Right atrium auricular region (tissue), 2 donors: ENCODE measurements around the gene MT1E. TPM values are rescaled to one million over a fixed set of nuclear protein-coding genes. Genes with fewer than 3 reads are reported as not detected.
A peak's percentile ranks its signal among the peaks of the same experiment; 100 is the strongest.

ENCODE experiments used
- DNase-seq: peaks from one replicate; pipeline ENCODE4 v3.0.0-alpha.2; 2019; ENCODE audit warnings: low spot score
- H3K27ac ChIP-seq, 2 donors: fragments of 200-600 bp; sonication (generic); 1 replicate in 1 of 2; 2 replicates in 1 of 2; pipeline ENCODE4 v1.5.1; 2016 to 2019
- H3K27me3 ChIP-seq, 2 donors: fragments of 200-600 bp; sonication (generic); one replicate each; pipeline versions ENCODE4 v1.5.1 to v1.6.0; 2017 to 2019
- H3K36me3 ChIP-seq: fragments of 200-600 bp; sonication (generic); one replicate; pipeline ENCODE4 v1.5.1; 2016
- H3K4me1 ChIP-seq, 2 donors: fragments of 200-600 bp; sonication (generic); one replicate each; pipeline versions ENCODE4 v1.5.1 to v1.6.0; 2017 to 2019
- H3K4me3 ChIP-seq, 2 donors: fragments of 200-600 bp; sonication (generic); 1 replicate in 1 of 2; 2 replicates in 1 of 2; pipeline ENCODE4 v1.5.1; 2017 to 2019; ENCODE audit warnings: mild to moderate bottlenecking in 1 of 2, moderate library complexity in 1 of 2
- H3K9me3 ChIP-seq, 2 donors: fragments of 200-600 bp; sonication (generic); one replicate each; pipeline ENCODE4 v1.5.1; 2019
- total RNA-seq, 2 donors: library from RNA; depleted of rRNA; stranded (reverse); fragments of >200 nt; gene quantifications; one replicate each; pipeline ENCODE4 v1.1.0, GENCODE V29; 2016
- TF ChIP-seq, protein P1 (sequence below), 2 donors: fragments of 200-600 bp; sonication (generic); IDR thresholded peaks; one replicate each; pipeline ENCODE4 v1.5.1; 2019; ENCODE audit warnings: antibody characterized with exemption in 2 of 2

Gene MT1E
- total RNA-seq, 2 donors from 2014 or later, result 129 to 210 TPM

GRCh38 chr16:56630134-56630533, 4.6 kb downstream of the MT1E start:
- Histone ChIP-seq H3K4me1 (peaks cover 0 to 40% of the 10 kb centered on the region in 2 donors), H3K4me3 (no peak overlapping the region), H3K27me3 (no peaks in the 10 kb centered on the region), H3K9me3 (no peaks in the 10 kb centered on the region), H3K36me3 (no peaks in the 10 kb centered on the region), H3K27ac (no peak overlapping the region)
- TF ChIP-seq, protein P1, sequence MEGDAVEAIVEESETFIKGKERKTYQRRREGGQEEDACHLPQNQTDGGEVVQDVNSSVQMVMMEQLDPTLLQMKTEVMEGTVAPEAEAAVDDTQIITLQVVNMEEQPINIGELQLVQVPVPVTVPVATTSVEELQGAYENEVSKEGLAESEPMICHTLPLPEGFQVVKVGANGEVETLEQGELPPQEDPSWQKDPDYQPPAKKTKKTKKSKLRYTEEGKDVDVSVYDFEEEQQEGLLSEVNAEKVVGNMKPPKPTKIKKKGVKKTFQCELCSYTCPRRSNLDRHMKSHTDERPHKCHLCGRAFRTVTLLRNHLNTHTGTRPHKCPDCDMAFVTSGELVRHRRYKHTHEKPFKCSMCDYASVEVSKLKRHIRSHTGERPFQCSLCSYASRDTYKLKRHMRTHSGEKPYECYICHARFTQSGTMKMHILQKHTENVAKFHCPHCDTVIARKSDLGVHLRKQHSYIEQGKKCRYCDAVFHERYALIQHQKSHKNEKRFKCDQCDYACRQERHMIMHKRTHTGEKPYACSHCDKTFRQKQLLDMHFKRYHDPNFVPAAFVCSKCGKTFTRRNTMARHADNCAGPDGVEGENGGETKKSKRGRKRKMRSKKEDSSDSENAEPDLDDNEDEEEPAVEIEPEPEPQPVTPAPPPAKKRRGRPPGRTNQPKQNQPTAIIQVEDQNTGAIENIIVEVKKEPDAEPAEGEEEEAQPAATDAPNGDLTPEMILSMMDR (IDR thresholded peaks at IDR 0.05), result no peak
- DNase-seq, result no peak

DNA sequence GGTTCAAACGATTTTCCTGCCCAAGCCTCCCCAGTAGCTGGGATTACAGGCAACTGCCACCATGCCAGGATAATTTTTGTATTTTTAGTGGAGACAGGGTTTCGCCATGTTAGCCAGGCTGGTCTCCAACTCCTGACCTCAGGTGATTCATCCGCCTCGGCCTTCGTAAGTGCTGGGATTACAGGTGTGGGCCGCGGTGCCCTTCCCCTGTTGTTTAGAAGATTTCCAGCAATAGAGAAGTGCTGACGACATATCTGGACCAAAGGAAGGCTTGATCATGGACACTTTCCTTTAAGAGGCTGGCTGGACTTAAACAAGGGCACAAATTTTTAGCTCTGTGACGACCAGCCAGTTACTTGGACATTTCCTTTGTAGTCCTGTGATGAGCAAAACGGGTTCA, 5.6 kb downstream of the MT1E start:
- TF ChIP-seq, protein P1 (IDR thresholded peaks at IDR 0.05), result no peak
- Histone ChIP-seq H3K4me1 (peaks cover 0 to 43% of the 10 kb centered on the region in 2 donors), H3K27ac (peak overlapping the region; percentile 79 to 81), H3K9me3 (no peaks in the 10 kb centered on the region), H3K27me3 (no peaks in the 10 kb centered on the region), H3K4me3 (no peak overlapping the region), H3K36me3 (no peaks in the 10 kb centered on the region)
- DNase-seq, result no peak

GRCh38 chr16:56631832-56632155, 6.2 kb downstream of the MT1E start:
- no peak for DNase-seq
- Histone ChIP-seq H3K4me1 (peaks cover 0 to 37% of the 10 kb centered on the region in 2 donors), H3K27me3 (no peaks in the 10 kb centered on the region)

GRCh38 chr16:56632156-56632847, 6.7 kb downstream of the MT1E start, which contains the start of gene MT1M:
TSS of gene MT1M (plus strand) at chr16:56632659. CDS start at chr16:56632732, 73 bp downstream.
- peak; percentile 68 for DNase-seq
- no peaks in the 10 kb centered on the region for H3K36me3 ChIP-seq
- H3K9me3 ChIP-seq, result no peaks in the 10 kb centered on the region
- peak within 1 kb of the TSS; percentile 39 to 58 for H3K4me3 ChIP-seq
- peak within 1 kb of the TSS; percentile 79 to 81 for H3K27ac ChIP-seq
- TF ChIP-seq, protein P1 (IDR thresholded peaks at IDR 0.05), result peak in 1 of 2 donors; percentile 16
- H3K27me3 ChIP-seq, result no peaks in the 10 kb centered on the region
- peaks cover 0 to 32% of the 10 kb centered on the region in 2 donors for H3K4me1 ChIP-seq

More at GRCh38 chr16:56631832-56632155, 6.2 kb downstream of the MT1E start:
- TF ChIP-seq, protein P1 (IDR thresholded peaks at IDR 0.05), result no peak
- no peaks in the 10 kb centered on the region for H3K36me3 ChIP-seq
- H3K27ac ChIP-seq, result peak overlapping the region; percentile 79 to 81
- no peaks in the 10 kb centered on the region for H3K9me3 ChIP-seq
- peak overlapping the region; percentile 39 to 58 for H3K4me3 ChIP-seq

- Histone ChIP-seq H3K4me3 (peak overlapping the region; percentile 39 to 58), H3K9me3 (no peaks in the 10 kb centered on the region), H3K4me1 (peaks cover 0 to 32% of the 10 kb centered on the region in 2 donors), H3K27me3 (no peaks in the 10 kb centered on the region), H3K27ac (peak overlapping the region; percentile 79 to 81), H3K36me3 (no peaks in the 10 kb centered on the region)
- TF ChIP-seq, protein P1 (IDR thresholded peaks at IDR 0.05), result no peak
- no peak for DNase-seq
These were observed 7.3 kb downstream of the MT1E start for GRCh38 chr16:56632848-56633365.
